ENCODE results near the gene KCNQ5. TPM values are rescaled to one million over a fixed set of nuclear protein-coding genes. Genes with fewer than 3 reads are reported as not detected.

KCNQ5 gene
- total RNA-seq, 6 experiments from 2014 or later: 16.3 to 35.5 (median 20.2) TPM

DNA sequence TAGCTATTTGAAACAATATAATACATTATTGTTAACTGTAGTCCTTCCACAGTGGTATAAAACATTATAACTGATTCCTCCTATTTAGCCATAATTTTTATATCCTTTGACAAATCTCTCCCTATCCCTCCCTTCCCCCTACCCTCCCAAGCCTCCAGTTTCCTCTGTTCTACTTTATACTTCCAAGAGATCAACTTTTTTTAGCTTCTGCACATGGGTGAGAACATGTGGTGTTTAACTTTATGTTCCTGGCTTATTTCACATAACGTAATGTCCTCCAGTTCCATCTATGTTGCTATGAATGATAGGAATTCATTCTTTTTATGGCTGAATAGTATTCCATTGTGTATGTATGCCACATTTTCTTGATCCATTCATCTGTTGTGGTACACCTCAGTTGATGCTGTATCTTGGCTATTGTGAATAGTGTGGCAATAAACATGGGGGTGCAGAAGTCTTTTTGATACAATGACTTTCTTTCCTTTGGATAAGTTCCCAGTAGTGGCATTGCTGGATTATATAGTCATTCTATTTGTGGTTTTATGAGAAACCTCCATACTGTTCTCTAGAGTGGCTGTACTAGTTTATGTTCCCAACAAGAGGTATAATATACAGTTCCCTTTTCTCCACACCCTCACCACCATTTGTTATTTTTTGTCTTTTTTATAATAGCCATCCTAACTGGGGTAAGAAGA, 205.0 kb downstream of the KCNQ5 start:
- TF ChIP-seq, protein P1, sequence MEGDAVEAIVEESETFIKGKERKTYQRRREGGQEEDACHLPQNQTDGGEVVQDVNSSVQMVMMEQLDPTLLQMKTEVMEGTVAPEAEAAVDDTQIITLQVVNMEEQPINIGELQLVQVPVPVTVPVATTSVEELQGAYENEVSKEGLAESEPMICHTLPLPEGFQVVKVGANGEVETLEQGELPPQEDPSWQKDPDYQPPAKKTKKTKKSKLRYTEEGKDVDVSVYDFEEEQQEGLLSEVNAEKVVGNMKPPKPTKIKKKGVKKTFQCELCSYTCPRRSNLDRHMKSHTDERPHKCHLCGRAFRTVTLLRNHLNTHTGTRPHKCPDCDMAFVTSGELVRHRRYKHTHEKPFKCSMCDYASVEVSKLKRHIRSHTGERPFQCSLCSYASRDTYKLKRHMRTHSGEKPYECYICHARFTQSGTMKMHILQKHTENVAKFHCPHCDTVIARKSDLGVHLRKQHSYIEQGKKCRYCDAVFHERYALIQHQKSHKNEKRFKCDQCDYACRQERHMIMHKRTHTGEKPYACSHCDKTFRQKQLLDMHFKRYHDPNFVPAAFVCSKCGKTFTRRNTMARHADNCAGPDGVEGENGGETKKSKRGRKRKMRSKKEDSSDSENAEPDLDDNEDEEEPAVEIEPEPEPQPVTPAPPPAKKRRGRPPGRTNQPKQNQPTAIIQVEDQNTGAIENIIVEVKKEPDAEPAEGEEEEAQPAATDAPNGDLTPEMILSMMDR (IDR thresholded peaks at IDR 0.05): no peak
- DNase-seq: peak; percentile 84
- Mint-ChIP-seq H3K36me3 (ENCODE audit: low read depth) (peaks cover 36% of the 10 kb centered on the region), H3K4me3 (peak overlapping the region; percentile 70), H3K27ac (peak overlapping the region; percentile 94), H3K9me3 (peaks cover 11% of the 10 kb centered on the region), H3K27me3 (ENCODE audit: insufficient read depth) (peaks cover 2% of the 10 kb centered on the region; the same call in 1 of the 2 replicates), H3K4me1 (ENCODE audit: low read depth) (peaks cover 58% of the 10 kb centered on the region)

DNA sequence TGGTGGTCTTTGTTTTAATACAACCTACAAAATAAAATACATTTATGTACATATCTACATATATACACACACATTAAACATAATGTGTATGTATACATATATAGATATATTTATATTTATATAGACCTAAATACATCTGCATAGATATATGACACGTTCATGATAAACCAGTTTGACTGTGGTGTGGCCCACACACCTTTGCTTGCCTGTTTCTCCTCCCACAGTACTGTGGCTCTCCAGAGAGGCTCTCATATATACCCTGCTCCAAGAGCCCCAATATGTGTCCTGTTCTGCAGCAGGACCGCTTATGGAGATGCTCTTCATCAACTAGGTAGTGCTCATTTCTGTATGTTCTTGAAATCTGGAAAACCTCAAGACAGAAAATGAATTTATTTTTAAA, 207.0 kb downstream of the KCNQ5 start:
- H3K27me3 Mint-ChIP-seq (ENCODE audit: insufficient read depth): no peaks in the 10 kb centered on the region; the same call in 1 of the 2 replicates
- H3K4me1 Mint-ChIP-seq (ENCODE audit: low read depth): peaks cover 73% of the 10 kb centered on the region
- H3K27ac Mint-ChIP-seq: no peak overlapping the region
- peaks cover 36% of the 10 kb centered on the region for H3K36me3 Mint-ChIP-seq (ENCODE audit: low read depth)
- H3K9me3 Mint-ChIP-seq: peaks cover 11% of the 10 kb centered on the region
- no peak overlapping the region for H3K4me3 Mint-ChIP-seq
- DNase-seq: no peak
- TF ChIP-seq, protein P1 (IDR thresholded peaks at IDR 0.05): no peak

DNA sequence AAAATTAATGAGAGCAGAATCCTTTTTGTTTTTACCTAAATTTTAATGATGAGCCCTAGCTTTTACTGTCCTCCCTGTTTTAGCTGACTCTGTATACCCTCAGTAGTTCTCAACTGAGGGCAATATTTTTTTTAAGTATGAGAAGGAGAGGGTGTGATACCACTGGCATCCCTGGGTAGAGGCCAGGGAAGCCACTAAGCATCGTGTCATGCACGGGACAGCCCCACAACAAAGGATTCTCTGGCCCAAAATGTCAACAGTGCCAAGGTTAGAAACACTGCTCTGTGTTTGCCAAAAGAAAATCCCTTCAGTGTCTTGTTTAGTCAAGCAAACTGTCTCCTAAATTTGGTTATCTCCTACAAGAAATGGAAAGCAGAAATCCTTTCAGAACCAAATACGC, 210.4 kb downstream of the KCNQ5 start:
- no peaks in the 10 kb centered on the region; the same call in 1 of the 2 replicates for H3K27me3 Mint-ChIP-seq (ENCODE audit: insufficient read depth)
- peaks cover 58% of the 10 kb centered on the region for H3K4me1 Mint-ChIP-seq (ENCODE audit: low read depth)
- H3K36me3 Mint-ChIP-seq (ENCODE audit: low read depth): peaks cover 23% of the 10 kb centered on the region
- TF ChIP-seq, protein P1 (IDR thresholded peaks at IDR 0.05): no peak
- no peak overlapping the region for H3K4me3 Mint-ChIP-seq
- DNase-seq: no peak
- peak overlapping the region; percentile 2 for H3K27ac Mint-ChIP-seq
- peaks cover 5% of the 10 kb centered on the region for H3K9me3 Mint-ChIP-seq

- no peak for DNase-seq
- Mint-ChIP-seq H3K27me3 (ENCODE audit: insufficient read depth) (no peaks in the 10 kb centered on the region), H3K36me3 (ENCODE audit: low read depth) (no peaks in the 10 kb centered on the region), H3K4me1 (ENCODE audit: low read depth) (peaks cover 33% of the 10 kb centered on the region), H3K9me3 (no peaks in the 10 kb centered on the region; the same call in 1 of the 2 replicates), H3K4me3 (no peak overlapping the region), H3K27ac (no peak overlapping the region)
- TF ChIP-seq, protein P1 (IDR thresholded peaks at IDR 0.05): no peak
These were observed 213.9 kb downstream of the KCNQ5 start for GRCh38 chr6:72835749-72836148.

DNA sequence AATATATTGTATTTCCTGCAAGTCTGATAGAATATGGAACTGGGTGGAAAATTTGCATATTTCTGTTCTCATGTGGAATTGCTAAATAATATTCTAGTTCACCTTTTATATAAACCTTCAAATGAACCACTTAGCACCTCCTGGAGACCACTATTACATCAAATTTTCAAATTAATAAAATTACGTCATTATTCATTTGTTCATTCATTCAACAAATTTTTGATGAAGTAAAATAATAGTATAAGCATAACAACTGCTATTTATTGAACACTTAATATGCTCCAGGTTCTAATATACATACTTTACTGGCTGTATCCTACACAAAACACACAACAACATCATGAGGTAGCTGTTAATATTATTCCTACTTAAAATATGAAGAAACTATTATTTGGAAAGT, 215.1 kb downstream of the KCNQ5 start:
- no peaks in the 10 kb centered on the region for H3K36me3 Mint-ChIP-seq (ENCODE audit: low read depth)
- peaks cover 33% of the 10 kb centered on the region for H3K4me1 Mint-ChIP-seq (ENCODE audit: low read depth)
- no peaks in the 10 kb centered on the region for H3K9me3 Mint-ChIP-seq
- no peak overlapping the region for H3K4me3 Mint-ChIP-seq
- no peak overlapping the region for H3K27ac Mint-ChIP-seq
- no peaks in the 10 kb centered on the region for H3K27me3 Mint-ChIP-seq (ENCODE audit: insufficient read depth)
- TF ChIP-seq, protein P1 (IDR thresholded peaks at IDR 0.05): no peak
- DNase-seq: no peak

Measured in HFFc6 (cell line).